Kidney (tissue), 14 donors: ENCODE measurements around the gene SOBP. TPM values are rescaled to one million over a fixed set of nuclear protein-coding genes. Genes with fewer than 3 reads are reported as not detected.

Experiments
- DNase-seq, 5 donors: peaks; one replicate each; pipeline ENCODE4 v3.0.0-alpha.2; 2013 to 2020
- FAIRE-seq: peaks from 2 replicates; lab custom pipeline; 2012; peaks lifted over from hg19 to GRCh38; lab: Jason Lieb, UNC
- H3K27ac ChIP-seq, 2 donors: one replicate each; pipeline ENCODE4 v1.7.0; 2013; ENCODE audit warnings: low read depth in 2 of 2, low read length in 2 of 2, inconsistent platforms in 1 of 2
- H3K27me3 ChIP-seq: one replicate; pipeline ENCODE4 v1.7.1; 2013; ENCODE audit warnings: low read length, inconsistent platforms; ENCODE audit not compliant: control insufficient read depth, insufficient read depth
- H3K36me3 ChIP-seq, 3 donors: one replicate each; pipeline versions ENCODE4 v1.7.0 to v1.7.1; 2013; ENCODE audit warnings: low read length in 3 of 3, control low read depth in 1 of 3, inconsistent platforms in 1 of 3; ENCODE audit not compliant: insufficient read depth in 3 of 3, control insufficient read depth in 2 of 3
- H3K4me1 ChIP-seq, 3 donors: one replicate each; pipeline versions ENCODE4 v1.7.0 to v1.7.1; 2013; ENCODE audit warnings: low read length in 3 of 3, inconsistent platforms in 1 of 3, low read depth in 1 of 3; ENCODE audit not compliant: control insufficient read depth in 2 of 3, insufficient read depth in 2 of 3
- H3K4me3 ChIP-seq, 3 donors: one replicate each; pipeline versions ENCODE4 v1.7.0 to v1.8.1; 2013; ENCODE audit warnings: low read length in 3 of 3, control low read depth in 1 of 3, inconsistent platforms in 1 of 3
- H3K9ac ChIP-seq, 3 donors: one replicate each; pipeline versions ENCODE4 v1.7.0 to v1.7.1; 2013; ENCODE audit warnings: low read length in 3 of 3, control low read depth in 1 of 3, inconsistent platforms in 1 of 3
- H3K9me3 ChIP-seq, 3 donors: one replicate each; pipeline versions ENCODE4 v1.7.0 to v1.7.1; 2013; ENCODE audit warnings: low read length in 3 of 3, control low read depth in 1 of 3, inconsistent platforms in 1 of 3; ENCODE audit not compliant: control insufficient read depth in 2 of 3, insufficient read depth in 1 of 3
- CTCF ChIP-seq: IDR thresholded peaks from 3 replicates; pipeline ENCODE4 v1.5.1; 2012; ENCODE audit warnings: mild to moderate bottlenecking, moderate library complexity, borderline replicate concordance; ENCODE audit not compliant: insufficient read depth; ENCODE audit errors: extremely low read depth
- intact Hi-C: fragments of 100-400 bp; cut with DNase I; formaldehyde crosslinking; loops from one replicate; pipeline ENCODE4 v1.11.1; 2022
- polyA plus RNA-seq: library from polyadenylated mRNA; stranded (reverse); fragments of 350-450 nt; fragmentation: Illumina TruSeq; extraction: RNeasy Lipid Tissue Mini Kit (QIAGEN cat#74804); gene quantifications from one replicate; pipeline ENCODE4 v1.2.3, GENCODE V29; 2014; ENCODE audit warnings: low read depth, low replicate concordance; ENCODE audit not compliant: insufficient read depth
- total RNA-seq: library from RNA; stranded (reverse); fragmentation: NEBNext Ultra II Directional; extraction: Animal tissue kit (Norgen Biotek cat#: 25700); gene quantifications from one replicate; pipeline ENCODE4 v1.2.1, GENCODE V29; 2021
- donor health status: control.
- donor health status: control.
- donor health status: control.
- donor health status: control.
- donor health status: control.
- donor health status: DM: yes; HTN: yes; CAD: no.
- donor health status: Normal renal cell carcinoma (clear cell type).

SOBP gene
- total and polyA plus RNA-seq, 2 donors from 2014 or later: 5.4 to 9.5 TPM

- H3K9me3 ChIP-seq: no peaks in the 10 kb centered on the region
- FAIRE-seq (no peak), DNase-seq (no peak)
- no peak for TF ChIP-seq CTCF
- H3K9ac ChIP-seq: no peak overlapping the region
- H3K4me3 ChIP-seq: no peak overlapping the region
- no peak overlapping the region for H3K27ac ChIP-seq
- H3K27me3 ChIP-seq: no peaks in the 10 kb centered on the region
- peaks cover 3 to 8% (median 4%) of the 10 kb centered on the region in 3 donors for H3K4me1 ChIP-seq
- H3K36me3 ChIP-seq: peaks cover 0 to 4% (median 0%) of the 10 kb centered on the region in 3 donors
- intact Hi-C loops: no loop called here
Observed at GRCh38 chr6:107630348-107630977, 140.5 kb downstream of the SOBP start.

- FAIRE-seq (no peak), DNase-seq (no peak)
- no peak for TF ChIP-seq CTCF
- no peaks in the 10 kb centered on the region for H3K9me3 ChIP-seq
- intact Hi-C loops: no loop called here
- no peak overlapping the region for H3K4me3 ChIP-seq
- H3K4me1 ChIP-seq: peaks cover 3 to 8% (median 4%) of the 10 kb centered on the region in 3 donors
- peaks cover 0 to 5% (median 0%) of the 10 kb centered on the region in 3 donors for H3K36me3 ChIP-seq
- no peak overlapping the region for H3K27ac ChIP-seq
- H3K9ac ChIP-seq: no peak overlapping the region
- H3K27me3 ChIP-seq: no peaks in the 10 kb centered on the region
Observed at GRCh38 chr6:107632381-107633136, 142.6 kb downstream of the SOBP start.

- peaks cover 0 to 5% (median 0%) of the 10 kb centered on the region in 3 donors for H3K36me3 ChIP-seq
- H3K4me1 ChIP-seq: peaks cover under 1 to 7% (median 4%) of the 10 kb centered on the region in 3 donors
- no peak overlapping the region for H3K9ac ChIP-seq
- H3K9me3 ChIP-seq: no peaks in the 10 kb centered on the region
- DNase-seq (peak in 1 of 5 donors; percentile 68), FAIRE-seq (no peak)
- intact Hi-C loops: no loop called here
- H3K27ac ChIP-seq: no peak overlapping the region
- H3K27me3 ChIP-seq: no peaks in the 10 kb centered on the region
- no peak overlapping the region for H3K4me3 ChIP-seq
- TF ChIP-seq CTCF: no peak
Observed at GRCh38 chr6:107633680-107634323, 143.9 kb downstream of the SOBP start.
